ENCODE results near the gene SEMA7A.

DNA sequence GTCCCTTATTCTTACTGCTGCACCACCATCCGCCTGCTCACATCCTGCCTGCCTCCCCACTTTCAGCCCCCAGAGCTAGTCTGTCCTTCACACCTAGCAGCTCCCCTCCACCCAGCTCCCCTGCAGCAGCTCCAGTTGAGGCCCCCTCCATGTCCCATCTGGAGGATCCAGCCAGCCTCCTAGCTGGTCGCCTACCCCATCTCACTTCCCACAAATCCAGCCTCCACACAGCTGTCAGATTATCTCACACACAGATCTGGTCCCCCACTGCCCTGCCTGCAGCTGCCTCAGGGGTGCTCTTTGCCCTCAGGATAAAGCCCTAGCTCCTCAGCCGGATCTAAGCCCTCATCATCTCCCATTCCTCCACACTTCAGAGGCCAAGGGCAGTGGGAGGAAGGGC, 8.8 kb upstream of the SEMA7A start:
- no peak for TF ChIP-seq POLR2A (IDR thresholded peaks at IDR 0.05; ENCODE audit: low read depth, low read length)
- no peak for TF ChIP-seq TAF1 (IDR thresholded peaks at IDR 0.05; ENCODE audit: borderline replicate concordance, low read depth, low read length)
- no peak for TF ChIP-seq POLR2AphosphoS5 (IDR thresholded peaks at IDR 0.05; ENCODE audit: low read depth, low read length)

Data from GM12892 (cell line).